HS-27A (cell line): ENCODE data around the gene HOXC6.
A peak's percentile ranks its signal among the peaks of the same experiment; 100 is the strongest.
"Not testable (repeated sequence)": the region's sequence is repeated elsewhere in the genome, so short reads cannot be mapped to it uniquely, and the experiment has no call there.

Source experiments
- DNase-seq: peaks from one replicate; pipeline ENCODE4 v3.0.0-alpha.2; 2012; ENCODE audit warnings: low read depth, missing footprints

The HOXC6 gene

GRCh38 chr12:54030442-54030801 is 2.2 kb downstream of the HOXC6 start:
- no peak for DNase-seq

DNA sequence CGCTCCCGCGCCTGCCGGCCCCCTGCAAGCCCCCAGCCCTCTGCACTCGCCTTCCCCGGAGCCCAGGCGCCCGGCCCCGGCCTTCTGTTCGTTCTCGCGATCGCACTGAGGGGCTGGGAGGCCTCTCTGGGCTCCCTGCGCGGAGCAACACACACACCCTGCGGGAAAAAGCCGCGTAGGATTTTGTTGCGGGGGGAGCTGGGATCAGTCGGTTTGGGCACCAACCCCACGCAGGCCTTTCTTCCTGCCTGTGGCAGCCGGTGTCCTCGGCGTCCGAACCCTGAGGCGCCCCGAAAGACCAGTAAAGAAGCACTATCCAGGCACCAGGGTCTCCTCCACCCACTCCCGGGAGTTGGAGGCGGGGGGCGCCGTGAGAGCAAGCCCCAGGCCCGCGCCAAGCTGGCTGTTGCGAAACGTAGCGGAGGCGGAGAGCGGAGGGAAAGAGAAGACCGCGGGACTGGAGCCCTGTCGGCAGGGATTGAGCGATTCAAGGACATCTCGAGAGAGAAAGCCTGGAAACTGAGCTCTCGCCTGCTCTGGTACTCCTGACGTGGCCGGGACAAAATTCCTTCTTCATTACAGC is 2.7 kb downstream of the HOXC6 start:
- no peak for DNase-seq

- DNase-seq = no peak
Observed at GRCh38 chr12:54031480-54031879, 3.2 kb downstream of the HOXC6 start.

- DNase-seq = no peak
Observed at GRCh38 chr12:54032086-54032619, 3.9 kb downstream of the HOXC6 start.

- DNase-seq = peak; percentile 64
Observed at GRCh38 chr12:54032627-54033100, 4.4 kb downstream of the HOXC6 start, which contains the start of gene HOXC5. HOXC5 (plus strand) TSS chr12:54033050; CDS start chr12:54033123, 73 bp downstream.

DNA sequence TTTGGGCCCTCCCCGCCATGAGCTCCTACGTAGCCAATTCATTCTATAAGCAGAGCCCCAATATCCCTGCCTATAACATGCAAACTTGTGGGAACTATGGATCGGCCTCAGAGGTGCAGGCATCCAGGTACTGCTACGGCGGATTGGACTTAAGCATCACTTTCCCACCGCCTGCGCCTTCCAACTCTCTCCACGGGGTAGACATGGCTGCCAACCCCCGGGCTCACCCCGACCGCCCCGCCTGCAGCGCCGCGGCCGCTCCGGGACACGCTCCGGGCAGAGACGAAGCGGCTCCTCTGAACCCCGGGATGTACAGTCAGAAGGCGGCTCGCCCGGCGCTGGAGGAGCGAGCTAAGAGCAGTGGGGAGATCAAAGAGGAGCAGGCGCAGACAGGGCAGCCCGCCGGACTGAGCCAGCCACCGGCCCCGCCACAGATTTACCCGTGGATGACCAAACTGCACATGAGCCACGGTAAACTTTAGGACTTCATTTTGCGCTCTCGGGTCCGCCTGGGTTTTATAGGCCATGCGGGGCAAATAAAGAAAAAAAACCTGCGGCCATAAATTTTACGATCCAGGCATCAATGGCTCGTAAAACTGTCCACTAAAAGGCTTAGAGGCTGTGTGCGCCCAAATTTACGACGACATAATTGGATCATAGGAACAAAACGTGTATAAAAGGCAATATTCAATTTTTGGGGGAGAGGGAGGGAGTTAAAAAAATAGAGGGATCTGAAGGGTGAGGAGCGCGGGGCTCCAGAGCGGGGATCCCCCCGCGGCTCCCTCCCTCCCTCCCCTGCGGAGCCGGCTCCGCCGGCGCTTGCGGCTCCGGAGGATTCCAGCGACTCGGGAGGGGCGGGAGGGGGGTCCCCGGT is 5.1 kb downstream of the HOXC6 start:
- DNase-seq = peak; percentile 14

GRCh38 chr12:54033980-54034784 is 5.9 kb downstream of the HOXC6 start:
- DNase-seq = no peak

- no peak for DNase-seq
Observed at GRCh38 chr12:54034785-54035310, 6.6 kb downstream of the HOXC6 start.

DNA sequence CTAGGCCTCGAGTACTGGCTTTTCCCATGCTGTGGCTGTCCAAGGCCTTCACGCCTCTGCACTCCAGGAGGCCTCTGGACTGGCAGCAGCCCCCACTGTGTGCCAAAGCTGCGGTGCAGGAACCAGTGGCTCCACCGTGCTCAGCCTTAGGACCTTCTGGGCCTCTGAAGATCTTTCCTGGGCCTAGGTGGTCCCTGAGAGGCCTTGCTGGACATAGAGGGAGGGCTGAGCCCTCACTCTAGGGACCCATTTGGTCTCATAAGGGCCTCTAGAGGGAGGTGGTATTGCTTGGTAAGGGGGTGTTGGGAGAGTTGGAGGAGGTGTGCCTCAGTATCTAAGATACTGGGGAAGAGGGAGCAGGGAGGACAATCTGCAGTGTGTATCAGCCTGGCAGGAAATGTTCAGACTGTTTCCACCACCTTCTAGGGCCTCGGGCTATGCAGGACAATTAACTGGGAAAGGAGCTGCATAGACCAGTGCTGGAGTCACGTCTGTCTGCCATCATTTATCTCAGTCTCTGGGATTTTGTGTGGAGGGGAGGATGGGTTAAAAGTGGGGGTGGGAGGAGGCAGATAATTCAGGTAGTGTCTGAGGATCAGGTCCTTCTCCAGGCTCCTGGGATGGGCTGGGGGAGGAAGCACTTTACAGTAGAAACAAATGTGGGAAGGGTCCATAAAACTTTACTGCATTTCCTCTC is 7.5 kb downstream of the HOXC6 start:
- DNase-seq = no peak

DNA sequence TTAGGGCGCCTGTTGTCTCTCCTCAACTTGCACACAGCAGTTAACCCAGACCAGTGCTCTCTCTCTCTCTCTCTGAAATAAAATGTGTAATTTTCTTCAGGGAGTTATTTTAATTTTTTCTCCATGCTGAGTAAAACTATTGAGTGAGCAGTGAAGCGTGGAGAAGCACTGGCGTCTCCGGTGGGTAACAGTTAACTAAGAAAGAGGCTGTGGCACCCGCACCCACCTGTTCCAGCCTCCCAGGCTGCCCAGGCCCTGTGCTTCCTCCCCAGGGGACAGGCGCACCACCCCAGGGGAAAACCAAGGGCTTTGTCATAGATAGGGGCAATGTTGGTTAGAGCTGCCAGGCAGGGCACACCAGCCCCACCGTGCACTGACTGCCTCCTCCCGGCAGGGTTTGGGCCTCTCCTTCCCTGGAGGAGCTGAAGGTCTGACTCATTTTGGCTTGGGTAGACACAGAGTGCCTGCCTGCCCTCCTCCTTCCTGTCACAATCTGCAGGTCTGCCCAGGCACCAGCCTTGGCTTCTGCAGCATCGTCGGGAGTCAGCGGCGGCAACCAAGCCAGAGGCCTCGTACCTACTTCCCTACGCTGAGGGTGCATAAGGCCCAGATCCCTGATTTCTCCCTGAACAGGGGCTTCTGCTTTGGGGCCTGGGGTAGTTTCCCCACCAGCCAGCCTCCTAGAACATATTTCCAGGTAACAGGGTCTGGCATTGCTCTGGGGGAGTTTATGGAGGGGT is 8.6 kb downstream of the HOXC6 start:
- DNase-seq = no peak

DNA sequence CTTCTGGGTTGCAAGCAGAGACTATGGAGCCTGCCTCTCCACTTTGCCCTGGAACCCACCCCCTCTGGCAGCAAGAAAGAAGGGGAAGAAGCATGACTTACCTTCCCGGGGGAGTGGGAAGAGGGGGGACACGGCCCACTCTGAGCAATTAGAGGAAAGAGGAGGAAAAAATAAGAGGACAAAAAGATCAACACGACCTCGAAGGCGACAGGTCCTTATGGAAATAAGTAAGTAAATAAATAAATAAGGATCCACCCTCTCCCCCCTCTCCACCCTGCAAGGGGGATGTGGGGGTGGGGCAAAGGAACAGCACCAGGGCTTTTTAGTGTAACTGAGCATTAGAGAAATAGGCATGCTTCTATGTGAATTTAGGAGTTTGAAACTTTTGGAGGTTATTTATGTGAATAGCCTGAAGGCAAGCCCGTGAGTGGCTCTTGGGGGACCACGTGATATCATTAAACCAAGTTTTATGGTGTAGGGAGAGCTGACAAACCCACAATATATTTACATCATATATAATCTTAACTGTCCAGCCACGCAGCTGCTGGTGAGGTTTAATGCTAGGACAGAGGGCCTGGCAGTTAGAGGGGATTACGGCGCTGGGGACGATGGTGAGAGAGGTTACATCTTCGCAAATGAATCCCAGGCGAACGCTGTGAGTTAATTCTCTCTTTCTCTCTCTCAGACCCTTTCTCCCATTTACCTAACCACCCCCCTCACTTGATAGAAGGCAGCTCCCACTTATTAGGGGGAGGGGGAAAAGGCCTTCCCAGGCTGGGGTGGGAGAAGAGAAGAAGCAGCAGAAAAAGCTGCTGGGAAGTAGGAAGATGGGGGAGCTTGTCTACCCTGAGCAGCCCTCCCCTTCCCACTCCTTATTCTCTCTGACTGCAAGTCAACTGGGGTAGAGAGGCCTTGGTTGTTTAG is 9.4 kb downstream of the HOXC6 start:
- no peak for DNase-seq

- DNase-seq = no peak
Observed at GRCh38 chr12:54038284-54038870, 10.1 kb downstream of the HOXC6 start.

DNA sequence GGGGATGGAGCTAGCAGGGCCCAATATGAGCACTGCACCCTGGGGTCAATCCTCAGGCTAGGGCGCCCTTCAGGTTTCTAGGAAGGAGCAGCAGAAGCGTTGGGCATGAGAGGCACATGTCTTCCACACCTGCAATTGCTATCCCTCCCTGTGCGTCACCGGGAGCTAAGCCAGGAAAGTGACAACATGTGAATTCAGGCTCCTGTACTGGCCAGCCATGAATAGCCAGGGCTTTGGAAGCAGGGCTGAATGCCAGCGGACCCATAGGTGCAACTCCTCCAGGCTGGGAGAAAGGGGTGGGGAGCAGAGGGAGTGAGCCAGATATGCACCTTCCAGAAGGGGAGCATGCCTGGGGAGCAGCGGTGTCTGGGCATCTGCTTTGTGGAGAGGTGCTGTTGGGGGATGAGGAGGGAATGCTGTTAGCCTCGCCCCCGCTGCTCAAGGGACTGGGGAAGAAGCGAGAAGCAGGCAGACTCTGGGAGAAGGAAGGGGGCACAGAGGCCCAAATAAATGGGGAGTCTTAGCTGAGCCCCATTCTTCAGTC is 10.7 kb downstream of the HOXC6 start:
- DNase-seq = no peak

- DNase-seq = no peak
Observed at GRCh38 chr12:54039417-54040147, 11.3 kb downstream of the HOXC6 start.

- no peak for DNase-seq
Observed at GRCh38 chr12:54040148-54040494, 11.9 kb downstream of the HOXC6 start.

DNA sequence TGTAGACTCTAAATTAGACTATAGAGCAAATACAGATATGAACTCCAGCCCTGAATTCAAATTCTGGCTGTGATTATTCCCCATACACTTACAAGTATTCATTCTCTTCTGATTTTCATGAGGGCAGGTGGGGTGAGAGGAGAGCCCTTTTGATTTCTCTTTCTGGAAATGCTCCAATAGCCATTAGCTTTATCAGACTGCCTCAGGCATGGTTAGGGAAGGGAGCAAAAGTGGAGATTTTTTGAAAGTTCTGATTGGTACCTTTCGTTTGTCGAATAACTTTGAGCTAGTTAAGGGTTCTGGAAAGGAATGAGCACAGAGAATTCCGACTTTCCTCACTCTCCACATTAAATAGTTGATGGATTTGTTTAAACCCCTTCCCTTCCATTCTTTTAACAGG is 12.4 kb downstream of the HOXC6 start:
- DNase-seq = no peak

GRCh38 chr12:54041097-54041690 is 13.0 kb downstream of the HOXC6 start:
- no peak for DNase-seq

DNA sequence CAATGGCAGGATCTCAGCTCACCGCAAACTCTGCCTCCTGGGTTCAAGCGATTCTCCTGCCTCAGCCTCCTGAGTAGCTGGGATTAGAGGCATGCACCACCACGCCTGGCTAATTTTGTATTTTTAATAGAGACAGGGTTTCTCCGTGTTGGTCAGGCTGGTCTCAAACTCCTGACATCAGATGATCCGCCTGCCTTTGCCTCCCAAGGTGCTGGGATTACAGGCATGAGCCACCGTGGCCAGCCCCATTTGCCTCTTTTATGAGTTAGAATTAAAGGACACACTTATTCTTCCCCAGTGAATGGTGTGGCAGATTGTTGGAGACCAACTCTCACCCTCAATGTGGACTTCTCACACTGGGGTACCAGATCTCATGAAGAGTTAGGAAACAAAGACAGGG is 13.8 kb downstream of the HOXC6 start:
- not testable (repeated sequence) for DNase-seq
